ENCODE data around the gene TNPO3. TPM values are rescaled to one million over a fixed set of nuclear protein-coding genes. Genes with fewer than 3 reads are reported as not detected.
A peak's percentile ranks its signal among the peaks of the same experiment; 100 is the strongest.
"Not testable (repeated sequence)": the region's sequence is repeated elsewhere in the genome, so short reads cannot be mapped to it uniquely, and the experiment has no call there.

The TNPO3 gene
- total RNA-seq, 2 experiments from 2014 or later = 57.7 to 60.5 TPM

DNA sequence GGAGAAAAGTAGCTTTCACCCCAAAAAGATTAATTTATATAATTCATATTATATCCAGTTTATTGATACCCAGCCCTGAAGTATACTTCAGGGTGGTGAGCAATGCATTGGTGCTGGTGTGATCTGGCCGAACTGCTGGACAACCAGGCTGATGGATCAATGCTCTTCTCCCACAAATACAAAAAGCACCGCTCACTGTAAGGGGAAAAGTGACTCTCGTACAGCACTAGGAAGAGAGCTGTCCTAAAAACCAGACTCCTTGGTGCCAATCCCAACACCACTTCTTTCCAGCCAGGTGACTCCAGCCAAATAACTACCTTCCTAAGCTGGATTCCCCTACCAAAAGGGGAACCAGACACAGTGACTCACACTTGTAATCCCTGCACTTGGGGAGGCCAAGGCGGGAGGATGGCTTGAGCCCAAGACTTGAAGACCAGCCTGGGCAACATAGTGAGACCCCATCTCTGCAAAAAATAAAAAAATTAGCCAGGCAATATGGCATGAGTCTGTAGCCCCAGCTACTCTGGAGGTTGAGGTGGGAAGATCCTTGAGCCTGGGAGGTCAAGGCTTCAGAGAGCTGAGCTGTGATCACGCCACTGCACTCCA, 13.1 kb upstream of the TNPO3 start:
- Mint-ChIP-seq H3K27me3 (peaks cover 5% of the 10 kb centered on the region), H3K36me3 (ENCODE audit: low read depth) (no peaks in the 10 kb centered on the region), H3K4me1 (peaks cover 3% of the 10 kb centered on the region), H3K27ac (no peak overlapping the region), H3K4me3 (no peak overlapping the region), H3K9me3 (ENCODE audit: low read depth) (peaks cover 2% of the 10 kb centered on the region)
- intact Hi-C loops (cut with DNase I, micrococcal nuclease) = no loop called here
- POLR2A ChIA-PET = no interaction called here
- CTCF ChIA-PET = interaction anchor here (0.6 kb wide), 1 partner anchor 394 kb away, joined by 3 read pairs; no protein-coding TSS in a partner anchor
- ATAC-seq (no peak), DNase-seq (no peak)

DNA sequence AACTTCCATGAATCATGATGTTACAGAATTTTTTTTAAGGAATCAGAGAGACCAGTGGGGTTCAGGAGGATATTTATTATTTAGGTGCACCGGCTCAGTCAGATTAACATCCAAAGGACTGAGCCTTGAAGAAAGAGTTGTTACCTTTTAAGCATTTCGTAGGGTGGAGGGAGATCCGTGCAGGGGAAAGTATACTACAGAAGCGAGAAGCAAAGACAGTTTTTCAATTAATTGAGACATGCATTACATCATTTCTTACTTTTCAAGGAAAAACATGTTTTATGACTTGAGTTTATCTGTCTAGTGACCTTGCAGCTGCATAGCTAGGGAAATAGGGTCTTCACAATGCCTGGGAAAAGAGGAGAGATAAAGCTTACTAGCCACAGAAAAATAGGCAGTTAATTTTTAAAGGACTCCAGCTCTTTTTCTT, 12.2 kb upstream of the TNPO3 start:
- POLR2A ChIA-PET; ATAC-seq; intact Hi-C loops (cut with DNase I, micrococcal nuclease); DNase-seq; H3K9me3 Mint-ChIP-seq (ENCODE audit: low read depth); H3K4me3 Mint-ChIP-seq; H3K27me3 Mint-ChIP-seq; H3K36me3 Mint-ChIP-seq (ENCODE audit: low read depth); H3K4me1 Mint-ChIP-seq; H3K27ac Mint-ChIP-seq: not testable (repeated sequence)
- CTCF ChIA-PET = interaction anchor here (0.6 to 1.0 kb wide), 2 partner anchors 24 to 395 kb away, joined by 3 read pairs; no protein-coding TSS in a partner anchor

DNA sequence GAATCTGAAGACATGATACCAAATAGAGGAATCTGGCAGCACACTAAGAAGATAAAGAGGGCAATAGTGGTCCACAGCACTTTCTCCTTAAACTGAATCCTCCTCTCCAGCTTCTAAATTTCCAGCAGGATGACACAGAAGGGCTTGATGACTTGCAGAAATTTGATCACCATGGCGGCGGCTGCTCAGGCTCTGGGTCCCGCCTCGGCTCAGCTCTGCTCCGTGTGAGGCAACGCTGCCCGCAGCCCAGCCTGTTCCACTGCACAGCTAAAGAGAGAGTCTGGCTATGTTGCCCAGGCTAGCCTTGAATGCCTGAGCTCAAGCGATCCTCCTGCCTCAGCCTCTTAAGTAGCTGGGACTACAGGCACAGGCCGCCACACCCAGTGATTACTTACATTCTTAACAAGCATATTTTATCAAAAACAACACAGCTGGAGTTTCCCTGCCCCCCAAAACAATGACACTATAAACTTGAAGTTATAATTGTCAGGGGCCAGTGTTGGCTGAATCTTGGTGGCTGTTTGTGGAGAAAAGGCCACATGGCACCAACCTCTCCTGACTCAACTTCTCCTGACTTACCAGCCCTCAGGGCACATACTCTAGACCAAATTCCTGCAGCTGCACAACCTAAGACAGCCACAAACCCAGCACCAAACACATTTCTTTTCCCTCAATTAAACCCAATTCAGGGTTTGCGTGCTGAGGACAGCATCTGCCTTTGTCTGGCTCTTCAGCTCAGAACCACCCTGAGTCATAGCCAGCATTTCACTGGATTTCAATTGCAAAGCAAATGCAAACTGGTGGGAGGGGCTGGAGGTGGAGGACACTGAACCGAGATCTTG, 11.6 kb upstream of the TNPO3 start:
- Mint-ChIP-seq H3K27me3 (peaks cover 5% of the 10 kb centered on the region), H3K4me3 (no peak overlapping the region), H3K4me1 (no peaks in the 10 kb centered on the region), H3K9me3 (ENCODE audit: low read depth) (peaks cover 2% of the 10 kb centered on the region), H3K27ac (no peak overlapping the region), H3K36me3 (ENCODE audit: low read depth) (peaks cover 2% of the 10 kb centered on the region)
- ATAC-seq (no peak), DNase-seq (no peak)
- intact Hi-C loops (cut with DNase I, micrococcal nuclease) = no loop called here
- ChIA-PET CTCF (interaction anchor here (0.6 to 1.0 kb wide), 3 partner anchors 25 to 95 kb away, joined by 3 read pairs; no protein-coding TSS in a partner anchor), POLR2A (no interaction called here)

DNA sequence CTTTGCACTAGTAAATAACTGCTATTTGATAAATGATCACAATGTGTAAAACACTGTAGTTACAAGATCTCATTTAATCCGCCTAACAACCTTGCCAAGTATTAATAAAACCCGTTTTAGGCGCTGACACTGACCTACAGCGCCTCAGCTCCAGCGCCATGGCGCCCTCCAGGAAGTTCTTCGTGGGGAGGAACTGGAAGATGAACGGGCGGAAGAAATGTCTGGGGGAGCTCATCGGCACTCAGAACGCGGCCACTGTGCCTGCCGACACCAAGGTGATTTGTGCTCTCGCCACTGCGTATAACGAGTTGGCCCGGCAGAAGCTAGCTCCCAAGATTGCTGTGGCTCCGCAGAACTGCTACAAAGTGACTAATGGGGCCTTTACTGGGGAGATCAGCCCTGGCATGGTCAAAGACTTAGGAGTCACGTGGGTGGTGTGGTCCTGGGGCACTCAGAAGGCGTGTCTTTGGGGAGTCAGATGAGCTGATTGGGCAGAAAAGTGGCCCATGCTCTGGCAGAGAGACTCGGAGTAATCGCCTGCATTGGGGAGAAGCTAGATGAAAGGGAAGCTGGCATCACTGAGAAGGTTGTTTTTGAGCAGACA, 1.1 kb upstream of the TNPO3 start:
- Mint-ChIP-seq H3K36me3 (ENCODE audit: low read depth) (peaks cover 7% of the 10 kb centered on the region), H3K27ac (no peak overlapping the region), H3K4me3 (peak overlapping the region; percentile 89), H3K27me3 (peaks cover 3% of the 10 kb centered on the region), H3K4me1 (peaks cover 20% of the 10 kb centered on the region), H3K9me3 (ENCODE audit: low read depth) (no peaks in the 10 kb centered on the region)
- POLR2A ChIA-PET = interaction anchor here (0.7 kb wide), 1 partner anchor 619 kb away, joined by 3 read pairs; no protein-coding TSS in a partner anchor
- DNase-seq (no peak), ATAC-seq (no peak)
- intact Hi-C loops (cut with DNase I, micrococcal nuclease) = loop anchor here (1.0 to 10.0 kb wide), 6 partner anchors 35 to 1471 kb away; partner anchors contain the start of genes ARF5 (in 1 of the 2), CALU (in 1 of the 2), GCC1 (in 1 of the 2) and RBM28 (in 1 of the 2)
- CTCF ChIA-PET = interaction anchor here (0.6 to 1.2 kb wide), 4 partner anchors 32 to 193 kb away, joined by 3 to 5 read pairs (median 4); partner anchors contain the start of gene ATP6V1F

DNA sequence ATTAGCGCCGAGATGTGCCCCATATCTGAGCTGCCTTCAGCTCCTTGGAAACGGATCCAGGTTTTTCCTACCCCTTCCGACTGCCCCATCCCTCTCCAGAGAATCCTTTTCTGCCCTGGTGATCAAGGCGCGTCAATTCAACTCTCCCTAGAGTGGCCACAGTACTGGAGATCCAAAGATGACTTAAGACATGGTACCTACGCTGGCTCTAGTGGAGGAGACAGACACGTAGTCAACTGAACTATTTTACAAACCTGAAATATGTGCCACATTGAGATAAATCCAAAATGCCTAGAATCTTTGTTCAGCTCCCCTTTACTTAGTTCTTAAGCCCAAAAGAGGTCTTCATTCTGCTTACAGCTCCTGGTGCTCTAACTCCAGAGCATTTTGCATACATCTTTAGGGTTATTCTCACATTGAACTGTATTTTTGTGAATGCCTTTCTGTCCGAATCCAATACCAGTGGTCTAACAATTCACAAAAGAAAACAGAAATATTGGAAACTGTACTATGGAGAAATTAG, 444 bp upstream of the TNPO3 start:
- H3K4me1 Mint-ChIP-seq = peaks cover 26% of the 10 kb centered on the region
- H3K9me3 Mint-ChIP-seq (ENCODE audit: low read depth) = no peaks in the 10 kb centered on the region
- DNase-seq (no peak), ATAC-seq (peak; percentile 16)
- ChIA-PET POLR2A (interaction anchor here (0.7 to 1.4 kb wide), 2 partner anchors 92 to 620 kb away, joined by 3 to 7 read pairs; no protein-coding TSS in a partner anchor), CTCF (interaction anchor here (0.6 to 1.2 kb wide), 5 partner anchors 33 to 193 kb away, joined by 3 to 6 read pairs (median 3); partner anchors contain the start of gene ATP6V1F)
- H3K27me3 Mint-ChIP-seq = peaks cover 3% of the 10 kb centered on the region
- intact Hi-C loops (cut with DNase I, micrococcal nuclease) = loop anchor here (1.0 to 10.0 kb wide), 6 partner anchors 36 to 1471 kb away; partner anchors contain the start of genes ARF5 (in 1 of the 2), CALU (in 1 of the 2), GCC1 (in 1 of the 2) and RBM28 (in 1 of the 2)
- peak overlapping the region; percentile 99 for H3K27ac Mint-ChIP-seq
- peaks cover 12% of the 10 kb centered on the region for H3K36me3 Mint-ChIP-seq (ENCODE audit: low read depth)
- peak overlapping the region; percentile 89 for H3K4me3 Mint-ChIP-seq

DNA sequence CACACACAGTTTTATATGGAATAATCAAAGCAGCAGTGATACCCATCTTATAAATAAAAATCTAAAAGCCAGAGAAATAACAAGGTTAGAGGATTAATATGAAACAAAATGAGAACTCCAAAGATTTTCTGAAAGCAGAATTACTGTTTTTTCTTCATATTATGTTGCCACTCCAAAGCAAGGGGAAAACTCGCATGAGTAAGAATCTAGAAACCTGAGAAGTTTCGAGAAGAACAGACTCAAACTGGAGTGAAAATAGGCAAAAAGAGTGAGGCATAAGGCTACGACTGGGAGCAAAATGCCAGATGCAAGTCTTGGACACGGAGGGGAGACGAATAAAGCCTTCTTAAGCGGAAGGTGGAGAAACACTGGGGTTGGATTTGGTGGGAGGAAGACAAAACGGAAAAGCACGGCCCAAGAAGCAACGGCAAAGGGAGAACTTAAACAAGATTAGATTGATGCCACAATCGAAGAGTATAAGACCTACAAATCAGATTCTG, 923 bp downstream of the TNPO3 start:
- Mint-ChIP-seq H3K27me3 (no peaks in the 10 kb centered on the region), H3K4me1 (peaks cover 35% of the 10 kb centered on the region), H3K9me3 (ENCODE audit: low read depth) (no peaks in the 10 kb centered on the region), H3K27ac (peak overlapping the region; percentile 99), H3K36me3 (ENCODE audit: low read depth) (peaks cover 20% of the 10 kb centered on the region), H3K4me3 (peak overlapping the region; percentile 89)
- CTCF ChIA-PET = interaction anchor here (0.8 to 1.4 kb wide), 5 partner anchors 38 to 191 kb away, joined by 3 to 6 read pairs (median 3); partner anchors contain the start of gene ATP6V1F
- intact Hi-C loops (cut with DNase I, micrococcal nuclease) = loop anchor here (1.0 to 10.0 kb wide), 9 partner anchors 45 to 1469 kb away; partner anchors contain the start of genes ARF5 (in 1 of the 2), ATP6V1F (in 1 of the 2), GCC1 (in 1 of the 2) and HILPDA (in 1 of the 2)
- POLR2A ChIA-PET = interaction anchor here (0.6 to 1.4 kb wide), 4 partner anchors 9 to 203 kb away, joined by 4 to 7 read pairs (median 6); no protein-coding TSS in a partner anchor
- DNase-seq = no peak
- ATAC-seq = no peak

DNA sequence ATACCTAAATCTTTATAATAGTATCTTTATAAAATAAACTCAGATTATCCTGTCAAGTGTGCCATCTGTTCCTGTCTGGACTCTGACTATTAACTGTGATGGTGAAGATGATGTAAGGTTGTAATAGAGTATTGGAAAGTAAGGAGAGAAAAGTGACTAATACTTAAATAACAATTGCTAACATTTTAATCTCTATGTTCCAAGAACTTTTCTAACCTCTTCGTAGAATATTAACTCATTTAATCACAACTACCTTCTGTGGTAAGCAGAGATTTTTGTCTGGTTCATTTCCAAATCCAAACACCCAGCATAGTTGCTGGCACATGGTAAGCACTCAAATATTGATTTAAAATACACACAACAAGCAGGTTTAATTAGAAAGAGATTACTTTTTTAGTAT, 2.5 kb downstream of the TNPO3 start:
- intact Hi-C loops (cut with DNase I, micrococcal nuclease) = loop anchor here in 1 of 2 experiments (10.0 kb wide), 2 partner anchors 382 to 1468 kb away; partner anchors contain the start of genes ARF5, GCC1 and STRIP2
- Mint-ChIP-seq H3K9me3 (ENCODE audit: low read depth) (no peaks in the 10 kb centered on the region), H3K4me3 (peak overlapping the region; percentile 89), H3K27me3 (no peaks in the 10 kb centered on the region), H3K27ac (no peak overlapping the region), H3K4me1 (peaks cover 45% of the 10 kb centered on the region), H3K36me3 (ENCODE audit: low read depth) (peaks cover 27% of the 10 kb centered on the region)
- ATAC-seq (no peak), DNase-seq (no peak)
- POLR2A ChIA-PET = no interaction called here
- CTCF ChIA-PET = interaction anchor here (0.6 to 1.3 kb wide), 2 partner anchors 39 to 702 kb away, joined by 4 to 5 read pairs; no protein-coding TSS in a partner anchor

- Mint-ChIP-seq H3K4me1 (peaks cover 55% of the 10 kb centered on the region), H3K36me3 (ENCODE audit: low read depth) (peaks cover 27% of the 10 kb centered on the region)
- H3K27ac Mint-ChIP-seq; H3K4me3 Mint-ChIP-seq; ATAC-seq; DNase-seq; H3K27me3 Mint-ChIP-seq; H3K9me3 Mint-ChIP-seq (ENCODE audit: low read depth): not testable (repeated sequence)
- POLR2A ChIA-PET = interaction anchor here (0.7 kb wide), 1 partner anchor 729 kb away, joined by 3 read pairs; no protein-coding TSS in a partner anchor
- CTCF ChIA-PET = interaction anchor here (1.3 kb wide), 1 partner anchor 40 kb away, joined by 5 read pairs; no protein-coding TSS in a partner anchor
- intact Hi-C loops (cut with DNase I, micrococcal nuclease) = loop anchor here in 1 of 2 experiments (10.0 kb wide), 2 partner anchors 383 to 1467 kb away; partner anchors contain the start of genes ARF5, GCC1 and STRIP2
Measured at GRCh38 chr7:129051459-129051858, 3.5 kb downstream of the TNPO3 start.

DNA sequence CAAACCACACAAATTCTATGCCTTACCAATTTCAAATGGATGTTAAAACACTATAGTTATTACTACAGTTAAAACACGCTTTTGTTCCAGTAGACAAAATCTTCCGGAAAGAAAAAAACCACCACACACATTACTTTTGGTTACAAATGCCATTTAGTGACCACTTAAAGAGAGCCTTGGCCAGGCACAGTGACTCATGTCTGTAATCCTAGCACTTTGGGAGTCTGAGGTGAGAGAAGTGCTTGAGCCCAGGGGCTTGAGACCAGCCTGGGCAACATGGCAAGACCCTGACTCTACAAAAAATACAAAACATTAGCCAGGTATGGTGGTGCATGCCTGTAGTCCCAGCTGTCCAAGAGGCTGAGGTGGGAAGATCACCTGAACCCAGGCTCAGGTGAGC, 7.2 kb downstream of the TNPO3 start:
- no peak for DNase-seq
- intact Hi-C loops (cut with DNase I, micrococcal nuclease) = no loop called here
- no peaks in the 10 kb centered on the region for H3K27me3 Mint-ChIP-seq
- H3K4me1 Mint-ChIP-seq = peaks cover 77% of the 10 kb centered on the region
- no peak overlapping the region for H3K4me3 Mint-ChIP-seq
- no peak overlapping the region for H3K27ac Mint-ChIP-seq
- ATAC-seq = no peak
- no peaks in the 10 kb centered on the region for H3K9me3 Mint-ChIP-seq (ENCODE audit: low read depth)
- CTCF ChIA-PET = interaction anchor here (0.5 kb wide), 1 partner anchor 156 kb away, joined by 3 read pairs; no protein-coding TSS in a partner anchor
- peaks cover 32% of the 10 kb centered on the region for H3K36me3 Mint-ChIP-seq (ENCODE audit: low read depth)
- POLR2A ChIA-PET = no interaction called here

DNA sequence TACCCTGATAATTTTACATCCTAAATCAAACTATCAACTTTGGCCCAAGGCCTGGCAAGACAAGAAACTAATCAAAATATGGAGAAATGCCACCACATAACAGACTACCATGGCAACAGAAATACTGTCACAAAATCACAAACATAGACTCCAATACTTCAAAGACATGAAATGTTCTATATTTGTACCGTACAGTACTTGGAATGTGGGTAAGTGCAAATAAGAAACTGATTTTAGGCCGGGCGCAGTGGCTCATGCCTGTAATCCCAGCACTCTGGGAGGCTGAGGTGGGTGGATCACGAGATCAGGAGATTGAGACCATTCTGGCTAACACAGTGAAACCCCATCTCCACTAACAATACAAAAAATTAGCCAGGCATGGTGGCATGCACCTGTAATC, 9.2 kb downstream of the TNPO3 start:
- POLR2A ChIA-PET = no interaction called here
- CTCF ChIA-PET = no interaction called here
- peaks cover 85% of the 10 kb centered on the region for H3K4me1 Mint-ChIP-seq

More for the DNA sequence above, 9.2 kb downstream of the TNPO3 start:
- DNase-seq = no peak
- Mint-ChIP-seq H3K36me3 (ENCODE audit: low read depth) (peaks cover 26% of the 10 kb centered on the region), H3K27ac (peak overlapping the region; percentile 42), H3K9me3 (ENCODE audit: low read depth) (no peaks in the 10 kb centered on the region), H3K27me3 (no peaks in the 10 kb centered on the region), H3K4me3 (no peak overlapping the region)
- no peak for ATAC-seq
- intact Hi-C loops (cut with DNase I, micrococcal nuclease) = no loop called here

Measured in activated CD4-positive, alpha-beta T cell treated with anti-CD3 and anti-CD28 coated beads for 36 hours (primary cell).